GM11168 (cell line): ENCODE results near the gene CEP41.

ENCODE experiments used
- in situ Hi-C: fragments of 300-500 bp; cut with MboI; formaldehyde crosslinking; loops from one replicate; pipeline ENCODE4 v1.12.0; 2022; ENCODE audit warnings: low sequenced_read_pairs; ENCODE audit not compliant: unreplicated experiment

Gene CEP41, protein sequence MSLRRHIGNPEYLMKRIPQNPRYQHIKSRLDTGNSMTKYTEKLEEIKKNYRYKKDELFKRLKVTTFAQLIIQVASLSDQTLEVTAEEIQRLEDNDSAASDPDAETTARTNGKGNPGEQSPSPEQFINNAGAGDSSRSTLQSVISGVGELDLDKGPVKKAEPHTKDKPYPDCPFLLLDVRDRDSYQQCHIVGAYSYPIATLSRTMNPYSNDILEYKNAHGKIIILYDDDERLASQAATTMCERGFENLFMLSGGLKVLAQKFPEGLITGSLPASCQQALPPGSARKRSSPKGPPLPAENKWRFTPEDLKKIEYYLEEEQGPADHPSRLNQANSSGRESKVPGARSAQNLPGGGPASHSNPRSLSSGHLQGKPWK

DNA sequence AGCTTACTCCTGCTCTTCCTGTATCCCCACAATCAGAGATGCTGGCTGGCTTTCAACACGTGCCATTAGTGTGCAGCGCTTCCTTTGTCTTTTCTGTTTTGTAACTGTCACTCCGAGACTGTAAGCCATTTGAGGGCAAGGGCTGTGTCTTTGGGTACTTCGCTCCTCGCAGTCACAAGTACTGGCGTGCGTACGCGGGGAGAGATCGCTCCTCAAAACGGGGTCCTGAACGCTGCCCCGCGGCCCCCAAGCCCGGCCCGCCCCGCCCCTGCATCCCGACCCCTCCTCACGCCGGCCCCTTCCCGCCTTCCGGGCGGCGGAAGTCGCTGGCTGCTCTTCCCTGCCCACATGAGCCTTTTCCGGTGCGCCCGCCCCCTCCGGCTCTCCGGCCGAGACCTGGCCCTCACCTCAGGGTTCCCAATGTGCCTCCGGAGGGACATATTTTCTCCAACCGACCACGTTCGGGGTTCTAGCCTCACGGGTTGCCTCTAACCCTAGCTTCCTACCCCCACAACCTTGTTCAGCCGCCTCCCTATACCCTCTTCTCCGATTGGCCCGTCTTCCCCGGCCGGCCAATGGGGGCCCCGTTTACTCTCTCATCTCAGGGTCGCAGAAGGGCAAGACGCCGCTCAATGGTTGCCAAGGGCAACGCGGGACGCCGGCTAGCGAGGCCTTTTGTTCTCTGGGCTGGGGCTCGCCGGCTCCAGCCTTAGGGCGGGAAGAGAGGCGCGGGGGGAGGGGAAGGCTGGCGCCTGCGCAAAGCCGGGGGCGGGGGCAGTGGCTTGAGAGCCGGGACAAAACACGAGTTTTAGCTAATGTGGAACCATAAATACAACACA lies at the start of gene CEP41:
CEP41 (minus strand) TSS at position 490 of the 839 bp plus-strand sequence; CDS start at position 440, 50 bp downstream.
- in situ Hi-C loops, result no loop called here

DNA sequence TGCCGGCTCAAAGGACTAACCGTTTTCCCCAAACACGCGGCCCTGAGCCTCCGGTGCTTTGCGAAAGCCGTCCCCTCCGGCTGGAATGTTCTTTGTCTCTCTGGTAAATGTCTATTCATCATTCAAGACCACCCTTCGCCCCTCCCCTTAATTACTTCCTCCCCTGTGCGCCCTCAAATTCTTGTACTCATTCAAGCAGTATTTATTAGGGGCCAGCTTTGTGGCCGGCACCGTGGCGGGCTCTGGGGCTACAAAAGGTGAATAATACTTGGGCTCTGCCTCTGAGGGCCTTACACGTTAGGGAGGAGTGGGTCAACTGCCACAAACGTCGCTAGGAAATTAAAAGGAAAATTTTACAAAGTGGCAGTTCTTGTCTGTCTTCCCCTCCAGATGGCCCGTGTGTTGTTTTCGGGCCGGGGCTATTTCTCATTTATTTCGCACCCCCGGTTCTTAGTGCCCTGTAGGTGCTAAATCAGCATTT lies 49.5 kb upstream of the CEP41 start:
- in situ Hi-C loops, result no loop called here

DNA sequence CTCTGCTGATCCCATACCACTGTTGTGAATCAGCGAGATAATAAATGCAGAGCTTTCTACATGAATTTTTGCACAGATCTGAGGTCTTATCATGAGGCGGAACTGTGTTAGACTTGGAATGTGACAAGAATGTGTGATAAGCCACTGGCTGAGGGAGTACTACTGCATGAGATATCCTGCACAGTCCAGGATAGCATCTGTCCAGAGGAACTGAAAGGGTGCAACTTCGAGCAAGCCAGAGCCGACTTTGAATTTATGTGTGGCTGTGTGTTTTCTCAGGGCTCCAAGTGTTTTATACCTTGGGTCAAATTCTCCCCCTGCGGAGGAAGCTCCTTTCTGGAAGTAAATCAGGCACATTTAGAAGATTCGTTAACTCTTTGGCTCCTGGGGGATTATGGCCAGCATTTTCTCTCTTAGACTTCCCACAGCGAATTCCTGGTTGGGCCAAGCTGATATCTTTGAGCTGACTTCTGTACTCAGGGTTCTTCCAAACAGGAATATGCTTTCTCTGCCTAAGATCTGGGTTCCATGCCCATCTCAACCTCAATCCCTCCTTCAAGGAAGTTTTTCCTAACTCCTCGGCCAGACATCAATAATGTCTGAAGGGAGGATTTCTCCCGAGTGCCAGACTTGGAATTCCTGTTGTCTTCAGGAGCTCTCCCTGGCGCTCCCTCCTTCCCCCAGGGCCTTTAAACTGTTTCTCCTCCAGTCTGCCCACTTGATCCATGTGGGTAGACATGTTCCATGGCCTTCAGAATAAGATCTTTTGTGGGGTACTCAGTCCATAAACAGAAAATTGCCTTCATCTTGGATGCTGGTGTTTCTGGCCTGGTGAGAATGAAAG lies 48.5 kb upstream of the CEP41 start:
- in situ Hi-C loops, result no loop called here

DNA sequence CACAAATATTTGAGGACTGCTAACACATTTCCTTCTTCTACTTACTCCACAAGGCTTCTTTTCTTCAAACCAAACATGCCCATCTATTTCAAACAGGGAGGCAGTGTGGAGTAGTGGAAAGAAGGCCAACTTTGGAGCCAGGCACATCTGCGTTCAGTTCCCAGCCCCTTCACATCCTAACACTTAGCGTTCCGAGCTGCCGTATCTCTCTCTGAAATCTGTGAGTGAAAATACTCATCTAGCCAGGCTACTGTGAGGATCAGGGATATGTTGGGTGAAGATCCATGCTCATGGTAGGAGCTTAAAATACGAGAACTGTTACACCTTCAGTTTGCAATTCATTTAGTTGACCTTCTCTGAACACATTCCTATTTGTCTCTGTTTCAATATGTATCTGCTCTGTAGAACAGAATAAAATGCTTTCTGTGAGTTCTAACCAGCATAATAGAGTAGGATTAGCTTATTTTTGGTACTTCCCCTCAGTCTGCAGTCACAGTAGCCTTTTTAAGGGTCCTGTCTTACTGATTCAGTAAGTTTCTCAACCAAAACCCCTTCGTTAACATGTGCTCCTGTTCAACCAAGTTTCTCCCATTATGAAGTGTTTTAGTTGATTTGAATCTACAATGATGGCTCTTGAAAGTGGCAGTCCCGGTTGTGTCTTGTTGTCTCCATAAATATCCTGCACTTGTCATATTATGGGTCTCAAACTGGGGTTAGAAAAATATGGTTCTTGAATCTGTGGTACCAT lies 47.8 kb upstream of the CEP41 start:
- in situ Hi-C loops, result no loop called here

DNA sequence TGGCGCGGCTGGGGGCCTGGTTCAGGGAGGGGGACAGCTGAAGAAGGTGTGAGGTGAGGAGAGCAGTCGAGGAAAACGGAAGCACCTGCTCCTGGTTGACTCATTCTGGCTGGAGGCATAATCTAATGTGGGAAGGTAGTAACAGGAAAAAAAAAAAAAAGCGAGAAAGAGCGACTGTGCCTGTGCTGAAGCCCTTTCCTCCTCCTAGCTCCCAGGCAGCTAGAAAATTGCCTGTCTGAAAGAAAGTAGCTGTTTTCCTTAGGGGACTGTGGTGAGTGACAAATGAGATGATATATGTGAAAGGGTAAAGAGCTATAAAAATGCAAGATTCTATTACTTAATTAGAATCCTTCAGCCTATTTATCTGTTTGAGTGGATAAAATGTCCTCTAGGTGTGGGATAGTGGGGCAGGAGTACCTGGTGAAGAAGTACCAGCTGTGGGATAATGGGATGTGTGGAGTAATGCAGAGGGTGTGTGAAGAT lies 46.2 kb upstream of the CEP41 start:
- in situ Hi-C loops, result no loop called here

DNA sequence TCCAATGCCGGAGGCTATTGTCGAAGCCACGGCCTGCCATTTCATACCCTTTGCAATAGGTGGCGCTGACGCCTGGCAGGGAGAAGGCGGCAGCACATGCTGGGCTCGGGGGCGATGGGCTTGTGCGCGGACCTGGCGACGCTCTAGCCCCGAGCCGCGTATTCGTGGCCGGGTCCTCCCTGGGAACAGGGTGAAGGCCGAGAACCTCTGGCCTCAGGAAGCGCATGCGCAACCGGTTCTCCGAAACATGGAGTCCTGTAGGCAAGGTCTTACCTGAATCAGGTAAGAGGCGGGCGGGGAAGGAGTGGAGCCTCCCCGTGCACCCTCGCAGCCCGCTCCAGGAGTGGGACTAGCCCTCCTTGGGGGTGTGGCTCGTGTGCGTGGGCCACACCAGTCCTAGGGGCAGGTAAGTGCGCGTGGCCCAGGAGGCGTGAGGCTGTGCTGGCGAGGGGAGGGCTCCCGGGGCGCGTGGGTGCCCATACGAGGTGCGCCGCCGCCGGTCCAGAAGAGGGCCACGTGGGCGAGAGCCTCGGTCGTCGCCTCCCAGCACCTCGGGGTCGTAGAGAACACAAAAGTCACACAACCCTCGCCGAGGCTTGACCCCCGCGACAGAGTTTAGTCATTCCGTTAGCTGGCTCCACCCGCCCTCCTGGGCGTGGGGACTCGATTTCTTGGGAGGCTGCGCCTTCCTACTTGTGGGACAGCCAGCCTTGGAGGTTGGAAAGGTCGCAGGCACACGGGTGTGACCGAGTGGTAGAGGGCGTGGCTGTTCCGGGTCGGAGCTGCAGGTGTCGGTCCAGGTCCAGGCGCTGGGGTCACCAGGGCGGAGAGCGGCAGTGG lies 45.5 kb upstream of the CEP41 start:
- in situ Hi-C loops, result no loop called here

DNA sequence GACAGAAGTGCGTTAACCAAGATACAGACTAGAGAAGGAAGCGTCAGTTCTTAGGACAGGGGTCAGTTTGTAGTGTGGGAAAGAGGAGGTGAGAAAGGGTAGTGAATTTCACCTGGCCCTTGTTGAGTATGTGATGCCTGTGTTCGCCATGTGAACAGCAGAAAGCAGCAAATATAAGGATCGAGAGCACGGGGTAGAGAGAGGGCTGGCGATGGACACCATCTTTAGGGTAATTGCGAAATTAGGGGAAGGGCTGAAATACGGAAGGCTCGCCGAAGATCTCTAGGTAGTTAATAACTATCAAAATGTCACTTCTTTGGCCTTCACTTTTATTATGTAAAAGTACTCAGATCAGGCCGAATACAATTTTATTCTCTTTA lies 44.9 kb upstream of the CEP41 start:
- in situ Hi-C loops, result no loop called here

DNA sequence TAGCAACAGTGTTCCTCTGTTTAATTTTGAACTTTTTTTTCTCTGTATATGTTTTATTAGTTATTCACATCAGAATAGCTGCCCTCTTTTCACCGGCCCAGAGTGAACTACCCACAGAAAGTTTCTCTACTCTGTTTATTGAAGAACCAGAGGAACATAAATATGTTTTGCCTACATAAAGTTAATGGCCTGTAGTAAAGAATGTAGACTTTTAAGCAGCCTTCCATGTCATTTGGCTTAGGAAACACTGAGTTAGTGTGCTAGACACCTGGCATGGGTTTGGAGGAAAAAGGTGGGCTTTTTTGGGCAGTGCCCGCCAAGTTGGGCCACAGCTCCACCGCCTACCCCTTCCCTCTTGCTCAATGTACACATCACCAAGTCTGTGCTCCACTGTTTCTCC lies 42.2 kb upstream of the CEP41 start:
- in situ Hi-C loops, result no loop called here

DNA sequence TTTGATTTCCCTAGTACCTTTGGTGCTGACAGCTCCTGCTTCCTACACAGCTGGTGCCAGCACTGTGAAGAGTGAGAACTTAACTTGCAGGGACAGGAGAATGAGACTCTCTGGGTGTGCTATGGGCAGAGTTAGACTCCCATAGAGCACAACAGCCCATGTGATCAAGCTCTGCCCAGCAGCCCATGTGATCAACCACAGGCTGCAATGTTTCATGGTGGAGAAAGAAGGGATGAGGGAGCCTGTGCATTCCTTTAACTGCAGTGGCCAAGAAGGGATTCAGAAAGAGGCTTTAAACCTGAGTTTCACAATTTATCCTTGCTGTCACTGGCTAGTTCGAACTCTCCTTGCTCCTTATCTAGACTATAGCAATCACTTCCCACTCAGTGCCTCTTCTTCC lies 41.1 kb upstream of the CEP41 start:
- in situ Hi-C loops, result no loop called here

DNA sequence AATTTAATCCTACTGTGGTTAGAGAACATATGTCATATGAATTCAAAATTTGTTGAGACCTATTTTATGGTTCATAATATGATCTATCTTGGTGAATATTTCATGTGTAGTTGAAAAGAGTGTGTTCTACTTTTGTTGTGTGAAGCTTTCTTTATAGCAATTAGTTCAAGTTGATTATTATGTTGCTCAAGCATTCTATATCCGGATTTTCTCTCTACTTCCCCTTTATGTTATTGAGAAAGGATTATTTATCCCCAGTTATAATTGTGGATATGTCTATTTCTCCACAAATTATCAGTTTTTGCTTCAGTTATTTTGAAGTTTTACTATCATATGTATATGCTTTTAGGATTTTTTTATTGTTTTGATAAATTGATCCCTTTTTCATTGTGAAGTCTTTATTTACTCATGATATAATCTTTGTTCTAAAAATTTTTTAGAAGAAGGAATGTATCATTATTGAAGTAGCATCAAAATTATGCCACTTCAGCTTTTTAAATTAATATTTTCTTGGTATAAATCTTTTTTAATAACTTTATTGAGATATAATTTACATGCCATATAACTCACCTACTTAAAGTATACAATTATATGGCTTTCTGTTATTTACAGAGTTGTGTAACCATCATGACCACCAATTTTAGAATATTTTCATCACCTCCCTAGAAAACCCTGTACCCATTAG lies 39.0 kb upstream of the CEP41 start:
- in situ Hi-C loops, result no loop called here

DNA sequence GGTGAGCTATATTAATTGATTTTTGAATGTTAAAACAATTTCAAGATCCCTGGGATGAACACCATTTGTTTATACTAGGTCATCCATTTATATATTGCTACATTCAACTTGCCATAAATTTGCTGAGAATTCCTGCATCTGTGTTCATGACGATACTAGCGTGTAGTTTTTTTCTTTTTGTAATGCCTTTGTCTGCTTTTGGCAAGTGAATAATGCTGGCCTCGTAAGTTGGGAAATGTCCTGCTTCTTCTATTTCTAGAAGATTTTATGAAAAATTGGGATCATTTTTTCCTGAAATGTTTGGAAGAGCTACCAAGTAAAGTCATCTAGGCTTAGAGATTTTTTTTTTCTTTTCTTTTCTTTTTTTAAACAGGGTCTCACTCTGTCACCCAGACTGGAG lies 38.2 kb upstream of the CEP41 start:
- in situ Hi-C loops, result no loop called here

DNA sequence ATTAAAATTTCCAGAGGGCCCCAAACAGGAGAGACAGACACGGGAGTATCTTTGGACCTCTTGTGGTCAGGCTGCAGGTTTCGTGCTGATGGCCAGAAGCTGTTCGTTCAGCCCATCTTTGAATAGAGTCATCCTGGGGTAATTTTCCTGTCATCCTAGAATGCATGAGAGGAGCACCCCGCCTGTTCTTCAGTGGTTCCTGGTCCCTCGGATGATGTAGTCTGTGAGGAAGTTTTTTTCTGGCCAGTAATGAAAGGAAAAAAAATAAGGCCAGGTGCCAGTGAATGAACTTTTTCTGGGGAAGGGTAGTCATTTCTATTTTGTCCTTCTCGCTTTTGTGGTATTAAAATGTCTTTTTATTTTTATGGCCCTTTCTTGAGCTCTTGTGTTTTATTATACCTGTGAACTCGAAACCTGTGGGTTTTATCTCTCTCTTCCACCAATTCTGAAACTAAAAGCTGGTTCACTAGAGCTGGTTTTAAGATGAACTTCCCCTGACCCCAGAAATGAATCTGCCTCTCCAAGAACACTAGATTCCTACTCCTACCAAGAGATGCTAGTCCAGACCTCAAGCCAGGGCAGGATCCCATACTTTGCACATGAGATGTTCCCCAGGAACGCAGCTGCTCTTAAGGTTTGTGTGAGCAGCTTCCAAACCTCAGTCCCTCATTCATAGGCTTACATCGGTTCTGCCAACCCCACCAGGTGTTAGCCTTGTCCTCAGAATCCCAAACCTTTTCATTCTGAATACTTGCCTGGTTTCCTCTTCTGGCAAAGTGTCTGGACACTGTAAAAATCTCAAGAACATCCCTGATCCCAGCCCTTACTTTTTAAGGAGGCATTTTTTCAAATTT lies 35.7 kb upstream of the CEP41 start:
- in situ Hi-C loops, result no loop called here

DNA sequence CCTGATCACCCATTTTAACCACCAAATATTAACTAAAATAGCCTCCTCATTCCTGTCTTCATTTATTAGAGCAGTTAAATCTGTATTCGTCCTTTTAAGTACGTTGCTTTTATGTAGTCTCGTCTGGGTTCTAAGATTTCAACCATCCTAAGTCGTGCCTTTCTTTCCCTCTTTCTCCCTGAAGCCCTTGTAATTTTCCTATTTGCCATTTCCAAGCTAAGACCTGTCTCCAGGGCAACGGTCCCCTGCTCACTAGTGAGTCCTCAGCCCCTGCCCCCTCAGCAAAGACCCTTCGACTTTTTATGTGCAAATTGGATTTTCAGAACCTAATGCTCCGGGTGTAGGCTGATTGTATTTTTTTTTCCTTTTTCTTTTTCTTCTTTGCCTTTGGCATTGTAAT lies 35.0 kb upstream of the CEP41 start:
- in situ Hi-C loops, result no loop called here

DNA sequence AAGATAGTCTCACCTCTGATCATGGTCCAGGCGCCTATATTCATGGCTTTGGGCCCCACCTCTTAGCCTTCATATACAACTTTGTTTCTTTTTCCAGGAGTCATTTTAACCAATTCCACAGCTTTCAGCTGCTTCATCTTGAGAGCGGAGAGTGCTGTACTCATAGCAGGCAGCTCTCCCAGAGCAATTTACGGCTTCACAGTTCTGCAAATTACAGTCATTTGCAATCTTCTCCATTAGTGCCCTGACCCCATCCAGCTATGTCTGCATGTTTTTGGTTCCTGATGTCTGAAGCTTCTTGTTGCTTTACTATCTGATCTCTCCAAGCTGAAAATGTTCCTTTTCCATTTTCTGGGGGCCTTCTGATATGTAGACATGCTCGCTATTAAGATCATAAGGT lies 33.1 kb upstream of the CEP41 start:
- in situ Hi-C loops, result no loop called here

DNA sequence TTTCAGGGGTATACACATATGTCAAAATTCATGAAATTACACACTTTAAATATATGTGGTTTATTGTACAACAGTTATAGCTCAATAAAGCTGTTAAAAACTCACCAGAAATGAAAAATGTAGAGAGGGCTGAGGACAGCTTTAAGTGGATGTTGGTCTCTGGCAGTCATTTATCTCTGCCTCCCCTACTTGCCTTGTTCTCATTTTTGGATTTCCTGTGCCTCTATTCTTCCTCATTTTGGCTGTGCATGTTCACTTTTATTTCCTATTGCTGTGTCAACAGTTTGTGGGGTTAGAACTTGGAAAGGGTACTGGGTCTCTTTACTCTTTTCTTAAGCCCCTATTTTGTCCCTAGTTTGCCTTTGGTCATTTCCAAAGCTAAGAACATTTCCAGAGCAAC lies 32.5 kb upstream of the CEP41 start:
- in situ Hi-C loops, result no loop called here

DNA sequence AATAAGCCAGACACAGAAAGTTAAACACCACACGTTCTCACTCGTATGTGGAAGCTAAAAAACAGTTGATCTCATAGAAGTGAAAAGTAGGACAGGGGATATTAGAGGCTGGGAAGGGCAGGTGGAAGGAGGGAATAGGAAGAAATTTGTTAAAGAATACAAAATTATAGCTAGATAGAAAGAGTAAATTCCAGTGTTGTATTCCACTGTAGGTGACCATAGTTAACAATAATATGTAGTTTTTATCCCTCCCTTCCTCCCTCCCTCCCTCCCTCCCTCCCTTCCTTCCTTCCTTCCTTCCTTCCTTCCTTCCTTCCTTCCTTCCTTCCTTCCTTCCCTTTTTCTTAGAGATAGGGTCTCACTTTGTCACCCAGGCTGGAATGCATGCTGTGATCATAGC lies 31.2 kb upstream of the CEP41 start:
- in situ Hi-C loops, result no loop called here

DNA sequence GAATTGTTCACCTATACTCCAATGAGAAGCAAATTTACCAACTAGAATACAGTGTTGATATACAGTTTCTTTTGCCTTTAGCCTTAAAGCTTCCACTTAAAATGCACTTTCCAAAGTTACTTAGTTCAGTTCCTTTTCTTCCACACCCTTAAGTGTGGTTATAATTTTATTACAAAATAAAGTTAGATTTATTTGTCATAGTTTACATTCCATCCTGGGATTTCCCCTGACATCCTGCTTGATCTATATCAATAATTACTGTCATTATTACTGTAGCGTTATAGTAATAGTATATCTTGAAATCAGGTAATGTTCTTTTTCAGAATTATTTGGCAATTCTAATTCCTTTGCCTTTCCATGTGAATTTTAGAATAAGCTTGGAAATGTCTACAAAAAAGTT lies 27.8 kb upstream of the CEP41 start:
- in situ Hi-C loops, result no loop called here
